ENCODE results near the gene ITPR1.

The ITPR1 gene

DNA sequence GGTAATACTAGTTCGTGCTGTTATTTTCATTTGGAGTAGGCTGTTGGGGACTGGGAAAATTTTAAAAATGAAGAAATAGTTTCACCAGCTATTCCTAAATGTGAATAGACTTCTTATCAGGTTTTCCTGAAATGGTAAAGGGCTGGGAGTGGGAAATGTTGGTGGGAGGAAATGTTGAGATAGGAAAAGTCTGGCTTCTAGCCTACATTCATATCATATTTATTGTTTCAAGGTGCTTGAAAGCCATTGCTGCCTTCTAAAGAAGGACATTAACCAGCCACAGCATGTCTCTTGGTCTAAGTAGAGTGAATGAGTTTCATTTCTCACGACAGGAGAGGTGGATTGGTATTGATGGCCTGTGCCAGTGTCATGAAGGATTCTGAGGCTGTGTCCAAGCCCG is 288.9 kb downstream of the ITPR1 start:
- TF ChIP-seq ESRRG (CRISPR knock-in tag; IDR thresholded peaks at IDR 0.05) (no peak), ZNF565 (CRISPR knock-in tag; conservative IDR thresholded peaks at IDR 0.05; ENCODE audit: low read depth) (no peak), ZFP30 (CRISPR knock-in tag; IDR thresholded peaks at IDR 0.05) (no peak), ZNF70 (CRISPR knock-in tag; IDR thresholded peaks at IDR 0.05) (no peak), ISL1 (CRISPR knock-in tag; IDR thresholded peaks at IDR 0.05) (no peak)
- TF ChIP-seq, protein P1, sequence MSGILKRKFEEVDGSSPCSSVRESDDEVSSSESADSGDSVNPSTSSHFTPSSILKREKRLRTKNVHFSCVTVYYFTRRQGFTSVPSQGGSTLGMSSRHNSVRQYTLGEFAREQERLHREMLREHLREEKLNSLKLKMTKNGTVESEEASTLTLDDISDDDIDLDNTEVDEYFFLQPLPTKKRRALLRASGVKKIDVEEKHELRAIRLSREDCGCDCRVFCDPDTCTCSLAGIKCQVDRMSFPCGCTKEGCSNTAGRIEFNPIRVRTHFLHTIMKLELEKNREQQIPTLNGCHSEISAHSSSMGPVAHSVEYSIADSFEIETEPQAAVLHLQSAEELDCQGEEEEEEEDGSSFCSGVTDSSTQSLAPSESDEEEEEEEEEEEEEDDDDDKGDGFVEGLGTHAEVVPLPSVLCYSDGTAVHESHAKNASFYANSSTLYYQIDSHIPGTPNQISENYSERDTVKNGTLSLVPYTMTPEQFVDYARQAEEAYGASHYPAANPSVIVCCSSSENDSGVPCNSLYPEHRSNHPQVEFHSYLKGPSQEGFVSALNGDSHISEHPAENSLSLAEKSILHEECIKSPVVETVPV (CRISPR knock-in tag; IDR thresholded peaks at IDR 0.05): no peak
- ATAC-seq: no peak

DNA sequence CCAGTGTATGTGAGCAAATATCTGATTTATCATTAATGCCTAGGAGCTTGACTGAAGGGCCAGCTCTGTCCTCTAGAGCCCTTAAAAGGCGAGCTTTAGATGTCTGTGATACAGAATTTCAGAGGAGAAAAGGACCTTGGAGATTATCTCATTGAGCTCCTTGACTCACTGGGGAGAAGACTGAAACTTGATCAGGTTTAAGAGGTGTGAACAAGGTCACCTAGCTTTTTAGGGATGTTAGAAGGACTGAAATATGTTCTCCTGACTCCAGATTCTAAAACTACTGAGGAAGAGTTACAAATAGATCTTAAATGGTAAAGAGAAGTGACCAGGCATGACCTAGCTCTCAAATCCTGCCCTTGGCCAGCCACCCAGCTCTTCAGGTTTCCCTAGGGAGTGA is 292.4 kb downstream of the ITPR1 start:
- TF ChIP-seq ZNF70 (CRISPR knock-in tag; IDR thresholded peaks at IDR 0.05) (no peak), ZFP30 (CRISPR knock-in tag; IDR thresholded peaks at IDR 0.05) (no peak), RARB (CRISPR knock-in tag; IDR thresholded peaks at IDR 0.05) (no peak), ZFP3 (CRISPR knock-in tag; IDR thresholded peaks at IDR 0.05) (no peak), ZNF8 (CRISPR knock-in tag; IDR thresholded peaks at IDR 0.05) (no peak), OSR1 (CRISPR knock-in tag; IDR thresholded peaks at IDR 0.05) (no peak), GLIS3 (CRISPR knock-in tag; IDR thresholded peaks at IDR 0.05) (no peak), BACH2 (CRISPR knock-in tag; IDR thresholded peaks at IDR 0.05; ENCODE audit: borderline replicate concordance) (no peak), TOX (CRISPR knock-in tag; IDR thresholded peaks at IDR 0.05; ENCODE audit: borderline replicate concordance) (no peak), ISL1 (CRISPR knock-in tag; IDR thresholded peaks at IDR 0.05) (no peak), ARNTL (CRISPR knock-in tag; IDR thresholded peaks at IDR 0.05; ENCODE audit: borderline replicate concordance, low read depth) (no peak), ZNF565 (CRISPR knock-in tag; conservative IDR thresholded peaks at IDR 0.05; ENCODE audit: low read depth) (no peak)
- TF ChIP-seq, protein P2, sequence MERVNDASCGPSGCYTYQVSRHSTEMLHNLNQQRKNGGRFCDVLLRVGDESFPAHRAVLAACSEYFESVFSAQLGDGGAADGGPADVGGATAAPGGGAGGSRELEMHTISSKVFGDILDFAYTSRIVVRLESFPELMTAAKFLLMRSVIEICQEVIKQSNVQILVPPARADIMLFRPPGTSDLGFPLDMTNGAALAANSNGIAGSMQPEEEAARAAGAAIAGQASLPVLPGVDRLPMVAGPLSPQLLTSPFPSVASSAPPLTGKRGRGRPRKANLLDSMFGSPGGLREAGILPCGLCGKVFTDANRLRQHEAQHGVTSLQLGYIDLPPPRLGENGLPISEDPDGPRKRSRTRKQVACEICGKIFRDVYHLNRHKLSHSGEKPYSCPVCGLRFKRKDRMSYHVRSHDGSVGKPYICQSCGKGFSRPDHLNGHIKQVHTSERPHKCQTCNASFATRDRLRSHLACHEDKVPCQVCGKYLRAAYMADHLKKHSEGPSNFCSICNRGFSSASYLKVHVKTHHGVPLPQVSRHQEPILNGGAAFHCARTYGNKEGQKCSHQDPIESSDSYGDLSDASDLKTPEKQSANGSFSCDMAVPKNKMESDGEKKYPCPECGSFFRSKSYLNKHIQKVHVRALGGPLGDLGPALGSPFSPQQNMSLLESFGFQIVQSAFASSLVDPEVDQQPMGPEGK (CRISPR knock-in tag; IDR thresholded peaks at IDR 0.05; ENCODE audit: borderline replicate concordance): no peak
- TF ChIP-seq, protein P3, sequence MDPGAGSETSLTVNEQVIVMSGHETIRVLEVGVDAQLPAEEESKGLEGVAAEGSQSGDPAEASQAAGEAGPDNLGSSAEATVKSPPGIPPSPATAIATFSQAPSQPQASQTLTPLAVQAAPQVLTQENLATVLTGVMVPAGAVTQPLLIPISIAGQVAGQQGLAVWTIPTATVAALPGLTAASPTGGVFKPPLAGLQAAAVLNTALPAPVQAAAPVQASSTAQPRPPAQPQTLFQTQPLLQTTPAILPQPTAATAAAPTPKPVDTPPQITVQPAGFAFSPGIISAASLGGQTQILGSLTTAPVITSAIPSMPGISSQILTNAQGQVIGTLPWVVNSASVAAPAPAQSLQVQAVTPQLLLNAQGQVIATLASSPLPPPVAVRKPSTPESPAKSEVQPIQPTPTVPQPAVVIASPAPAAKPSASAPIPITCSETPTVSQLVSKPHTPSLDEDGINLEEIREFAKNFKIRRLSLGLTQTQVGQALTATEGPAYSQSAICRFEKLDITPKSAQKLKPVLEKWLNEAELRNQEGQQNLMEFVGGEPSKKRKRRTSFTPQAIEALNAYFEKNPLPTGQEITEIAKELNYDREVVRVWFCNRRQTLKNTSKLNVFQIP (CRISPR knock-in tag; IDR thresholded peaks at IDR 0.05; ENCODE audit: borderline replicate concordance, low read depth): no peak
- TF ChIP-seq, protein P4, sequence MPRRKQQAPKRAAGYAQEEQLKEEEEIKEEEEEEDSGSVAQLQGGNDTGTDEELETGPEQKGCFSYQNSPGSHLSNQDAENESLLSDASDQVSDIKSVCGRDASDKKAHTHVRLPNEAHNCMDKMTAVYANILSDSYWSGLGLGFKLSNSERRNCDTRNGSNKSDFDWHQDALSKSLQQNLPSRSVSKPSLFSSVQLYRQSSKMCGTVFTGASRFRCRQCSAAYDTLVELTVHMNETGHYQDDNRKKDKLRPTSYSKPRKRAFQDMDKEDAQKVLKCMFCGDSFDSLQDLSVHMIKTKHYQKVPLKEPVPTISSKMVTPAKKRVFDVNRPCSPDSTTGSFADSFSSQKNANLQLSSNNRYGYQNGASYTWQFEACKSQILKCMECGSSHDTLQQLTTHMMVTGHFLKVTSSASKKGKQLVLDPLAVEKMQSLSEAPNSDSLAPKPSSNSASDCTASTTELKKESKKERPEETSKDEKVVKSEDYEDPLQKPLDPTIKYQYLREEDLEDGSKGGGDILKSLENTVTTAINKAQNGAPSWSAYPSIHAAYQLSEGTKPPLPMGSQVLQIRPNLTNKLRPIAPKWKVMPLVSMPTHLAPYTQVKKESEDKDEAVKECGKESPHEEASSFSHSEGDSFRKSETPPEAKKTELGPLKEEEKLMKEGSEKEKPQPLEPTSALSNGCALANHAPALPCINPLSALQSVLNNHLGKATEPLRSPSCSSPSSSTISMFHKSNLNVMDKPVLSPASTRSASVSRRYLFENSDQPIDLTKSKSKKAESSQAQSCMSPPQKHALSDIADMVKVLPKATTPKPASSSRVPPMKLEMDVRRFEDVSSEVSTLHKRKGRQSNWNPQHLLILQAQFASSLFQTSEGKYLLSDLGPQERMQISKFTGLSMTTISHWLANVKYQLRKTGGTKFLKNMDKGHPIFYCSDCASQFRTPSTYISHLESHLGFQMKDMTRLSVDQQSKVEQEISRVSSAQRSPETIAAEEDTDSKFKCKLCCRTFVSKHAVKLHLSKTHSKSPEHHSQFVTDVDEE (CRISPR knock-in tag; IDR thresholded peaks at IDR 0.05): no peak
- TF ChIP-seq, protein P5, sequence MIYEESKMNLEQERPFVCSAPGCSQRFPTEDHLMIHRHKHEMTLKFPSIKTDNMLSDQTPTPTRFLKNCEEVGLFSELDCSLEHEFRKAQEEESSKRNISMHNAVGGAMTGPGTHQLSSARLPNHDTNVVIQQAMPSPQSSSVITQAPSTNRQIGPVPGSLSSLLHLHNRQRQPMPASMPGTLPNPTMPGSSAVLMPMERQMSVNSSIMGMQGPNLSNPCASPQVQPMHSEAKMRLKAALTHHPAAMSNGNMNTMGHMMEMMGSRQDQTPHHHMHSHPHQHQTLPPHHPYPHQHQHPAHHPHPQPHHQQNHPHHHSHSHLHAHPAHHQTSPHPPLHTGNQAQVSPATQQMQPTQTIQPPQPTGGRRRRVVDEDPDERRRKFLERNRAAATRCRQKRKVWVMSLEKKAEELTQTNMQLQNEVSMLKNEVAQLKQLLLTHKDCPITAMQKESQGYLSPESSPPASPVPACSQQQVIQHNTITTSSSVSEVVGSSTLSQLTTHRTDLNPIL (CRISPR knock-in tag; IDR thresholded peaks at IDR 0.05; ENCODE audit: low read depth): no peak
- TF ChIP-seq, protein P1 (CRISPR knock-in tag; IDR thresholded peaks at IDR 0.05): no peak
- no peak for ATAC-seq

DNA sequence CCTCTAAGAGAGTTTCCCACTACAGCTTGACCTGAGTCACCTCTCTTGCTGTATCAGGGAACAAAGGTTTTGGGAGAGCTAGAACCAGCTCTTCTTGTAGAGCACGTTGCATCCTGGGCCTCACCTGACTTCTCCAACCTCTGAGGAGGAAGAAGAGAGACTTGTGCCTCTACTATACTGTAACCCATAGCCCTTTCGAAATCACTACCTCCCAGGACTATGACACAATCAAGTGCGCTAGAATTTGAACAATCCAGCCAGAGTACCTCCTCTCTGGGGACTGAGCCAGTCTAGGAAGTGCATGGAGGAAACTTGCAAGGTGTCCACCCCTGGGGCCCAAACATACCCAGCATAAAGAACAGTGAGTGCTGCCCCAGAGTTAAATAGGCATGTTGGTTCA is 293.3 kb downstream of the ITPR1 start:
- no peak for ATAC-seq
- TF ChIP-seq ZFP3 (CRISPR knock-in tag; IDR thresholded peaks at IDR 0.05) (no peak), TCF4 (CRISPR knock-in tag; IDR thresholded peaks at IDR 0.05; ENCODE audit: borderline replicate concordance) (no peak), PPARA (CRISPR knock-in tag; IDR thresholded peaks at IDR 0.05; ENCODE audit: borderline replicate concordance) (no peak), CSDC2 (CRISPR knock-in tag; IDR thresholded peaks at IDR 0.05) (no peak), TOX (CRISPR knock-in tag; IDR thresholded peaks at IDR 0.05; ENCODE audit: borderline replicate concordance) (no peak), BACH2 (CRISPR knock-in tag; IDR thresholded peaks at IDR 0.05; ENCODE audit: borderline replicate concordance) (no peak), GLIS3 (CRISPR knock-in tag; IDR thresholded peaks at IDR 0.05) (no peak), ZC3H10 (CRISPR knock-in tag; IDR thresholded peaks at IDR 0.05) (no peak), ESRRG (CRISPR knock-in tag; IDR thresholded peaks at IDR 0.05) (no peak)
- TF ChIP-seq, protein P3 (CRISPR knock-in tag; IDR thresholded peaks at IDR 0.05; ENCODE audit: borderline replicate concordance, low read depth): no peak
- TF ChIP-seq, protein P2 (CRISPR knock-in tag; IDR thresholded peaks at IDR 0.05; ENCODE audit: borderline replicate concordance): no peak

Data from SK-N-SH treated with all-trans-retinoic acid at 6 μM for 48 hours (cell line).